HepG2 (cell line): Measurements from ENCODE around the gene AKAP14. TPM values are rescaled to one million over a fixed set of nuclear protein-coding genes. Genes with fewer than 3 reads are reported as not detected.

Source experiments
- FIP1L1 ChIP-seq: fragments of 200-400 bp; formaldehyde crosslinking; IDR thresholded peaks from 2 replicates; pipeline ENCODE4 v1.6.1; 2018; ENCODE audit warnings: low read depth, mild to moderate bottlenecking, low read length, moderate library complexity, borderline replicate concordance; ENCODE audit not compliant: insufficient read depth
- GABPA ChIP-seq, 2 experiments: IDR thresholded peaks; 2 replicates each; pipeline ENCODE4 v1.6.1; 2011 to 2016; ENCODE audit warnings: low read depth in 2 of 2, low read length in 1 of 2, missing biosample characterization in 1 of 2, missing genetic modification characterization in 1 of 2
- HDAC1 ChIP-seq: sonication (generic); formaldehyde crosslinking; IDR thresholded peaks from 2 replicates; pipeline ENCODE4 v1.5.1; 2020; ENCODE audit warnings: mild to moderate bottlenecking, missing genetic modification reagents
- HNF4G ChIP-seq, 2 experiments: sonication (generic) in 1 of 2; formaldehyde crosslinking in 1 of 2; IDR thresholded peaks; 2 replicates each; pipeline versions ENCODE4 v1.4.0 to v1.6.1; 2011 to 2020; ENCODE audit warnings: borderline replicate concordance in 2 of 2, low read depth in 2 of 2, mild to moderate bottlenecking in 2 of 2, low read length in 1 of 2, missing genetic modification reagents in 1 of 2, moderate library complexity in 1 of 2
- MTF2 ChIP-seq: sonication (generic); formaldehyde crosslinking; IDR thresholded peaks from 2 replicates; pipeline ENCODE4 v1.5.0; 2020; ENCODE audit warnings: missing genetic modification reagents, borderline replicate concordance
- SIX1 ChIP-seq: sonication (generic); formaldehyde crosslinking; IDR thresholded peaks from 2 replicates; pipeline ENCODE4 v1.4.0; 2020; ENCODE audit warnings: missing genetic modification reagents, borderline replicate concordance
- TAF15 ChIP-seq: fragments of 200-400 bp; formaldehyde crosslinking; IDR thresholded peaks from one replicate; pipeline ENCODE4 v1.6.1; 2018; ENCODE audit warnings: mild to moderate bottlenecking, low read depth, low read length; ENCODE audit not compliant: poor library complexity, severe bottlenecking
- TEAD3 ChIP-seq: optimal IDR thresholded peaks from 2 replicates; pipeline ENCODE3; 2016; ENCODE audit warnings: borderline replicate concordance
- ZNF333 ChIP-seq: sonication (generic); formaldehyde crosslinking; IDR thresholded peaks from 2 replicates; pipeline ENCODE4 v1.4.0; 2020; ENCODE audit warnings: mild to moderate bottlenecking, missing genetic modification reagents, borderline replicate concordance
- ZNF552 ChIP-seq: sonication (generic); formaldehyde crosslinking; IDR thresholded peaks from 2 replicates; pipeline ENCODE4 v1.9.0; 2022; ENCODE audit warnings: missing genetic modification reagents, mild to moderate bottlenecking, borderline replicate concordance
- ZNF773 ChIP-seq: sonication (generic); formaldehyde crosslinking; IDR thresholded peaks from 2 replicates; pipeline ENCODE4 v1.4.0; 2020; ENCODE audit warnings: missing genetic modification reagents, borderline replicate concordance
- polyA plus RNA-seq, 8 experiments: library from polyadenylated mRNA; depleted of rRNA in 3 of 8; stranded (reverse) in 7 of 8; unstranded in 1 of 8; fragments of >200 nt; fragmentation: Illumina TruSeq in 4 of 8; extraction: Trizol in 4 of 8; gene quantifications; 2 replicates each; pipeline versions ENCODE4 v1.2.1 to v1.2.3, GENCODE V29; 2011 to 2016; ENCODE audit warnings: low read depth in 4 of 8, missing spikeins in 1 of 8, mixed read lengths in 1 of 8; ENCODE audit not compliant: insufficient read depth in 1 of 8
- total RNA-seq, 5 experiments: library from RNA; depleted of rRNA; stranded (reverse); fragments of >200 nt; fragmentation: Illumina TruSeq; extraction: Trizol; gene quantifications; 2 replicates each; pipeline ENCODE4 v1.2.3, GENCODE V29; 2016; ENCODE audit warnings: low read depth in 1 of 5
- TF ChIP-seq, protein P1 (sequence below), 2 experiments: sonication (generic) in 1 of 2; formaldehyde crosslinking in 1 of 2; IDR thresholded peaks; 2 replicates each; pipeline versions ENCODE4 v1.5.1 to v1.6.1; 2011 to 2020; ENCODE audit warnings: borderline replicate concordance in 1 of 2, low read depth in 1 of 2, low read length in 1 of 2, mild to moderate bottlenecking in 1 of 2, missing genetic modification reagents in 1 of 2, moderate library complexity in 1 of 2
- TF ChIP-seq, protein P2 (sequence below): sonication (generic); formaldehyde crosslinking; IDR thresholded peaks from 2 replicates; pipeline ENCODE4 v1.4.0; 2020; ENCODE audit warnings: mild to moderate bottlenecking, missing genetic modification reagents
- TF ChIP-seq, protein P3 (sequence below): sonication (generic); formaldehyde crosslinking; IDR thresholded peaks from 2 replicates; pipeline ENCODE4 v1.4.0; 2020; ENCODE audit warnings: mild to moderate bottlenecking, low read depth, missing genetic modification reagents
- TF ChIP-seq, protein P4 (sequence below): sonication (generic); formaldehyde crosslinking; IDR thresholded peaks from 2 replicates; pipeline ENCODE4 v1.5.1; 2020; ENCODE audit warnings: mild to moderate bottlenecking, missing genetic modification reagents
- TF ChIP-seq, protein P5 (sequence below): sonication (generic); formaldehyde crosslinking; IDR thresholded peaks from 2 replicates; pipeline ENCODE4 v1.4.0; 2020; ENCODE audit warnings: mild to moderate bottlenecking, missing genetic modification reagents

AKAP14 gene
- total and polyA plus RNA-seq, 2 of the 13 experiments (the other 11 are each of a cell fraction or from before 2014, with no cell fraction given) = 0.20 to 1.7 TPM

DNA sequence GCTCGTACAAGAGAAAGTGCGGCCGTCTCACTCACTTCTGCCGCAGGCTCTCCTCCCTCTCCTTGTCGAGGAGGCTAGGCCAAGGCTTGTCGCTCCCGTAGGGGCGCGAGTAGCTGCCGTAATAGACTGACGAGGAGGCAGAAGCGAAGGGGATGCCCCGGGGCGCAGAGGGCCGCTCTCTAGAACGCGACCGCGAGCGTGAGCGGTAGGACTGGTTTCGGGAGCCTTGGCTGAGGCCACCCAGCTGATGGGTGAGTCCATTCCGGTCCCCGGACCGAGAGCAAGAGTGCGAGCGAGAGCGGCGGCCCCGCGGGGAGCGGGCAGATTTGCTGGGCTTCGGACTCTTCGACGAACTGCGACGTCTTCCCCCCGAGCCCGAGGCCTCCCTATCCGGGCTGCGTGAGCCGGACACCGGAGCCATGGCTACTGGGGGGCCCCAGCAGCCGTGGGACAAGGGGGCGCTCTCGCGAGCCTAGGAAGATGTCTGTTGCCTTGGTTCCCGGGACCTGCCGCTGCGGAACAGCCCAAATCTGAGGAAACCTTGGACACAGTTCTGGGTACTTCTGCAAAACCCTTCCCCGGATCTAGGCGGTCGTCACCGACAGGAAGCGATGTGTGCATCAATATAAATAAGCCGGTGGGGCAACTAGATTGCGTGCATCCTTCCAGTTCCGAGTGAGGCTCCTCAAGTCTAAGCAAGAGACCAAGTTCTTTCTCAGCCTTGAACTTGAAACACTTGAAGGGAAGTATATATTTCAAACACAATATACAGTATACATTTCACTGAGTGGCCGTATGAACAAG, 47.7 kb downstream of the AKAP14 start, which contains the start of gene NKAP (continued):
- TF ChIP-seq, protein P1, sequence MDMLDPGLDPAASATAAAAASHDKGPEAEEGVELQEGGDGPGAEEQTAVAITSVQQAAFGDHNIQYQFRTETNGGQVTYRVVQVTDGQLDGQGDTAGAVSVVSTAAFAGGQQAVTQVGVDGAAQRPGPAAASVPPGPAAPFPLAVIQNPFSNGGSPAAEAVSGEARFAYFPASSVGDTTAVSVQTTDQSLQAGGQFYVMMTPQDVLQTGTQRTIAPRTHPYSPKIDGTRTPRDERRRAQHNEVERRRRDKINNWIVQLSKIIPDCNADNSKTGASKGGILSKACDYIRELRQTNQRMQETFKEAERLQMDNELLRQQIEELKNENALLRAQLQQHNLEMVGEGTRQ (IDR thresholded peaks at IDR 0.05; ENCODE audit: low read depth, low read length) = no peak
- TF ChIP-seq, protein P1 (CRISPR knock-in tag; IDR thresholded peaks at IDR 0.05; ENCODE audit: borderline replicate concordance) = 0 out of 2 replicates have a peak, but pooled peaks have one; percentile 25
- TF ChIP-seq FIP1L1 (no peak), ZNF333 (CRISPR knock-in tag) (no peak), ZNF773 (no peak), TEAD3 (CRISPR knock-in tag) (no peak), TAF15 (no peak), HDAC1 (CRISPR knock-in tag) (peak; percentile 68; the same call in 1 of the 2 replicates), GABPA (IDR thresholded peaks at IDR 0.05; ENCODE audit: low read depth, low read length) (peak; percentile 80), GABPA (CRISPR knock-in tag; IDR thresholded peaks at IDR 0.05; ENCODE audit: low read depth) (peak; percentile 97), ZNF552 (CRISPR knock-in tag) (no peak), SIX1 (CRISPR knock-in tag) (no peak), HNF4G (IDR thresholded peaks at IDR 0.05; ENCODE audit: borderline replicate concordance, low read depth, low read length) (peak; percentile 40; the same call in 1 of the 2 replicates), HNF4G (CRISPR knock-in tag; IDR thresholded peaks at IDR 0.05; ENCODE audit: borderline replicate concordance, low read depth) (no peak), MTF2 (CRISPR knock-in tag) (no peak)
- TF ChIP-seq, protein P2, sequence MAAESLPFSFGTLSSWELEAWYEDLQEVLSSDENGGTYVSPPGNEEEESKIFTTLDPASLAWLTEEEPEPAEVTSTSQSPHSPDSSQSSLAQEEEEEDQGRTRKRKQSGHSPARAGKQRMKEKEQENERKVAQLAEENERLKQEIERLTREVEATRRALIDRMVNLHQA = no peak
- TF ChIP-seq, protein P3, sequence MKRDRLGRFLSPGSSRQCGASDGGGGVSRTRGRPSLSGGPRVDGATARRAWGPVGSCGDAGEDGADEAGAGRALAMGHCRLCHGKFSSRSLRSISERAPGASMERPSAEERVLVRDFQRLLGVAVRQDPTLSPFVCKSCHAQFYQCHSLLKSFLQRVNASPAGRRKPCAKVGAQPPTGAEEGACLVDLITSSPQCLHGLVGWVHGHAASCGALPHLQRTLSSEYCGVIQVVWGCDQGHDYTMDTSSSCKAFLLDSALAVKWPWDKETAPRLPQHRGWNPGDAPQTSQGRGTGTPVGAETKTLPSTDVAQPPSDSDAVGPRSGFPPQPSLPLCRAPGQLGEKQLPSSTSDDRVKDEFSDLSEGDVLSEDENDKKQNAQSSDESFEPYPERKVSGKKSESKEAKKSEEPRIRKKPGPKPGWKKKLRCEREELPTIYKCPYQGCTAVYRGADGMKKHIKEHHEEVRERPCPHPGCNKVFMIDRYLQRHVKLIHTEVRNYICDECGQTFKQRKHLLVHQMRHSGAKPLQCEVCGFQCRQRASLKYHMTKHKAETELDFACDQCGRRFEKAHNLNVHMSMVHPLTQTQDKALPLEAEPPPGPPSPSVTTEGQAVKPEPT (CRISPR knock-in tag) = no peak
- TF ChIP-seq, protein P4, sequence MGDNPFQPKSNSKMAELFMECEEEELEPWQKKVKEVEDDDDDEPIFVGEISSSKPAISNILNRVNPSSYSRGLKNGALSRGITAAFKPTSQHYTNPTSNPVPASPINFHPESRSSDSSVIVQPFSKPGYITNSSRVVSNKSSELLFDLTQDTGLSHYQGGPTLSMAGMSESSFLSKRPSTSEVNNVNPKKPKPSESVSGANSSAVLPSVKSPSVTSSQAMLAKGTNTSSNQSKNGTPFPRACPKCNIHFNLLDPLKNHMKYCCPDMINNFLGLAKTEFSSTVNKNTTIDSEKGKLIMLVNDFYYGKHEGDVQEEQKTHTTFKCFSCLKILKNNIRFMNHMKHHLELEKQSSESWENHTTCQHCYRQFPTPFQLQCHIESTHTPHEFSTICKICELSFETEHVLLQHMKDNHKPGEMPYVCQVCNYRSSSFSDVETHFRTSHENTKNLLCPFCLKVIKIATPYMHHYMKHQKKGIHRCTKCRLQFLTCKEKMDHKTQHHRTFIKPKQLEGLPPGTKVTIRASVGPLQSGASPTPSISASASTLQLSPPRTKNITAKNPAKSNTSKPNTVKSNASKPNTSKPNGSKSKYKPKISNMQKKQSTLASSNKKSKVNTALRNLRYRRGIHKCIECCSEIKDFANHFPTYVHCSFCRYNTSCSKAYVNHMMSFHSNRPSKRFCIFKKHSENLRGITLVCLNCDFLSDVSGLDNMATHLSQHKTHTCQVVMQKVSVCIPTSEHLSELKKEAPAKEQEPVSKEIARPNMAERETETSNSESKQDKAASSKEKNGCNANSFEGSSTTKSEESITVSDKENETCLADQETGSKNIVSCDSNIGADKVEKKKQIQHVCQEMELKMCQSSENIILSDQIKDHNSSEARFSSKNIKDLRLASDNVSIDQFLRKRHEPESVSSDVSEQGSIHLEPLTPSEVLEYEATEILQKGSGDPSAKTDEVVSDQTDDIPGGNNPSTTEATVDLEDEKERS (CRISPR knock-in tag) = no peak
- TF ChIP-seq, protein P5, sequence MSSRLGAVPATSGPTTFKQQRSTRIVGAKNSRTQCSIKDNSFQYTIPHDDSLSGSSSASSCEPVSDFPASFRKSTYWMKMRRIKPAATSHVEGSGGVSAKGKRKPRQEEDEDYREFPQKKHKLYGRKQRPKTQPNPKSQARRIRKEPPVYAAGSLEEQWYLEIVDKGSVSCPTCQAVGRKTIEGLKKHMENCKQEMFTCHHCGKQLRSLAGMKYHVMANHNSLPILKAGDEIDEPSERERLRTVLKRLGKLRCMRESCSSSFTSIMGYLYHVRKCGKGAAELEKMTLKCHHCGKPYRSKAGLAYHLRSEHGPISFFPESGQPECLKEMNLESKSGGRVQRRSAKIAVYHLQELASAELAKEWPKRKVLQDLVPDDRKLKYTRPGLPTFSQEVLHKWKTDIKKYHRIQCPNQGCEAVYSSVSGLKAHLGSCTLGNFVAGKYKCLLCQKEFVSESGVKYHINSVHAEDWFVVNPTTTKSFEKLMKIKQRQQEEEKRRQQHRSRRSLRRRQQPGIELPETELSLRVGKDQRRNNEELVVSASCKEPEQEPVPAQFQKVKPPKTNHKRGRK (CRISPR knock-in tag) = no peak
